ENCODE measurements around the gene WDR91. TPM values are rescaled to one million over a fixed set of nuclear protein-coding genes. Genes with fewer than 3 reads are reported as not detected.
A peak's percentile ranks its signal among the peaks of the same experiment; 100 is the strongest.

The WDR91 gene
- total RNA-seq, 6 donors from 2014 or later: 19.0 to 180 (median 27.5) TPM

DNA sequence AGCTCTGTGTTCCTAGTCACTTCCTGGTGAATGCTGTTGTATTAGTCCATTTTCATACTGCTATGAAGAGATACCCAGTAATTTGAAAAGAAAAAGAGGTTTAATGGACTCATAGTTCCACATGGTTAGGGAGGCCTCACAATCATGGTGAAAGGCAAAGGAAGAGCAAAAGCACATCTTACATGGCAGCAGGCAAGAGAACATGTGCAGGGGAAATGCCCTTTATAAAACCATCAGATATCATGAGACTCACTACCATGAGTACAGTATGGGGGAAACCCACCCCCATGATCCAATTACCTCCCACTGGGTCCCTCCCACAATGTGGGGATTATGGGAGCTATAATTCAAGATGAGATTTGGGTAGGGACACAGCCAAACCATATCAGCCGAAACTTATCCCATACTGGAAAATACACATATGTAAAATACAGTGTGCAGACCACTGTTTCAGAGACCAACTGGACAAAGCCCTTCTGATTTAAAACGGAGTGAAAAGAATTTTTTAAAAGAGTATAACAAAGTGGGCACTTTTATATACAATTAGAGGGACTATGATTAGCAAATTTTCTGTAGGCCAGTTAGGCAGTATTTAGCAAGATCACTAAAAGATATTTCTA is 48.8 kb downstream of the WDR91 start:
- Histone ChIP-seq H3K4me3 (no peak overlapping the region), H3K36me3 (peaks cover 0 to 42% (median 27%) of the 10 kb centered on the region in 4 donors), H3K4me1 (peaks cover 77 to 88% (median 81%) of the 10 kb centered on the region in 4 donors), H3K9me3 (no peaks in the 10 kb centered on the region), H3K27ac (peak overlapping the region in 3 of 4 donors; percentile 80 to 98 (median 81)), H3K27me3 (no peaks in the 10 kb centered on the region)
- WGBS, 2 donors: 95 to 100% methylated on average over 2 of the region's 2 CpGs
- ATAC-seq (ENCODE audit: low FRiP score in 2 of 2) (no peak), DNase-seq (no peak)
- TF ChIP-seq, protein P1, sequence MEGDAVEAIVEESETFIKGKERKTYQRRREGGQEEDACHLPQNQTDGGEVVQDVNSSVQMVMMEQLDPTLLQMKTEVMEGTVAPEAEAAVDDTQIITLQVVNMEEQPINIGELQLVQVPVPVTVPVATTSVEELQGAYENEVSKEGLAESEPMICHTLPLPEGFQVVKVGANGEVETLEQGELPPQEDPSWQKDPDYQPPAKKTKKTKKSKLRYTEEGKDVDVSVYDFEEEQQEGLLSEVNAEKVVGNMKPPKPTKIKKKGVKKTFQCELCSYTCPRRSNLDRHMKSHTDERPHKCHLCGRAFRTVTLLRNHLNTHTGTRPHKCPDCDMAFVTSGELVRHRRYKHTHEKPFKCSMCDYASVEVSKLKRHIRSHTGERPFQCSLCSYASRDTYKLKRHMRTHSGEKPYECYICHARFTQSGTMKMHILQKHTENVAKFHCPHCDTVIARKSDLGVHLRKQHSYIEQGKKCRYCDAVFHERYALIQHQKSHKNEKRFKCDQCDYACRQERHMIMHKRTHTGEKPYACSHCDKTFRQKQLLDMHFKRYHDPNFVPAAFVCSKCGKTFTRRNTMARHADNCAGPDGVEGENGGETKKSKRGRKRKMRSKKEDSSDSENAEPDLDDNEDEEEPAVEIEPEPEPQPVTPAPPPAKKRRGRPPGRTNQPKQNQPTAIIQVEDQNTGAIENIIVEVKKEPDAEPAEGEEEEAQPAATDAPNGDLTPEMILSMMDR (IDR thresholded peaks at IDR 0.05): no peak
- TF ChIP-seq POLR2AphosphoS5 (IDR thresholded peaks at IDR 0.05): no peak
- no peak for TF ChIP-seq POLR2A (IDR thresholded peaks at IDR 0.05)
- no peak for TF ChIP-seq EP300 (IDR thresholded peaks at IDR 0.05)

DNA sequence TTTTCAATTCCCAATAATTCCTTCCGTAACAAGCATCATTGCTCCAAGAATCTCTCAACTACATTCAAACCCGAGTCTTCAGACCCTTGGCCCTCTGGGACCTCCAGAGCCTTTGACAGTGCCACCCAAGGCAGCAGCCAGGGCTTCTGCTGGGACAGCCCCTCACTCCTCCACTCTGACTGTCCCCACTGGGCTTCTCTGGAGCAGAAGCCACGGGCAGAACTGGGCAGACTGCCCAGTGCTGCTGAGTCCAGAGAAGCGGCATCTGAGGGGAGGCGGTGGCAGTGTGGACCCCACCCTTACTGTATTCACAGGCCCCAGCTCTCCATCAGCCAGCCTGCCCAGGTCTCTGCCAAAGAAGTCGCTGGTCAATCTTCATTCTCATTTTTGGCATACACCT is 49.7 kb downstream of the WDR91 start:
- 64 to 73% methylated on average over 6 of the region's 6 CpGs for WGBS, 2 donors
- no peak for ATAC-seq (ENCODE audit: low FRiP score in 2 of 2)
- no peak for DNase-seq
- Histone ChIP-seq H3K27ac (peak overlapping the region; percentile 69 to 81 (median 80)), H3K36me3 (peaks cover 0 to 39% (median 24%) of the 10 kb centered on the region in 4 donors), H3K4me1 (peaks cover 69 to 84% (median 74%) of the 10 kb centered on the region in 4 donors), H3K4me3 (no peak overlapping the region), H3K27me3 (no peaks in the 10 kb centered on the region), H3K9me3 (peaks cover 0 to 3% (median under 1%) of the 10 kb centered on the region in 4 donors)
- TF ChIP-seq EP300 (IDR thresholded peaks at IDR 0.05) (no peak), POLR2A (IDR thresholded peaks at IDR 0.05) (no peak), POLR2AphosphoS5 (IDR thresholded peaks at IDR 0.05) (no peak)
- TF ChIP-seq, protein P1 (IDR thresholded peaks at IDR 0.05): no peak

DNA sequence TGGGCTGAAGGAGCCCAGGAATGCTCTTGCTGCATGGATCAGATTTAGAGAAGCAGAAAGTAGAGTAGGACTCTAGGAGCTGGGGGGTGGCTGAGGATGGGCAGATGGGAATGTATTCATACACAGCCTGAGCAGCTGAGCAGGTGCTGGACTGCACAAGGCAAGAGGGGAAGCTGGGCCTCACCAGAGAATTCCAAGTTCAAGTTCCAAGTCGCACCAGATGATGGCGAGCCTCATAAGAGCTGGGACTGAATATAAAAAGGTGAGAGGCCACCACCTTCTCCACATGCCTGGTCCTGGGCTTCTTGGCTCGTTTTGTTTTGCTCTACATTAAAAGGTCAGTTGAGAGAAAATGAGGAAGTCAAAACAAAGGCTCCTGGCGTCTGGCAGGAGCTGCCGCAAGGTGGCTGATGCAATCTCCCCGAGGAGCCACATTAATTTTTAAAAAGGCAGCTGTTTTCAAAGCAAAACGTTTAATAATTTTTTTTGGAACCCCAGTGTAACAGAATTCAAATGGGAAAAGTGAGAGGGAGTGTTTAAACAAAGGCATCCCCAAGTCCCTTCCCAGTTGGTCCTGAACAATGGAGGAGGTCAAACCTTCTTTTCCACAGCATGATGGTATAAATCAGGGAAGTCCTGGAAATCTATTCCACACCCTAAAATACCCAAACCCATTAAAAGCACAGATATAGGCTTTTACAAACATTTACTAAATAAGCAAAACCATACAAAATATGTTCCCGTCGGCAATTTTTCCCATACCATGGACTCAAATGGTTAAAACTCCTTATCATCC is 50.3 kb downstream of the WDR91 start:
- H3K27me3 ChIP-seq: no peaks in the 10 kb centered on the region
- ATAC-seq (ENCODE audit: low FRiP score in 2 of 2) (peak in 1 of 2 donors; percentile 53), DNase-seq (no peak)
- H3K36me3 ChIP-seq: peaks cover 0 to 33% (median 18%) of the 10 kb centered on the region in 4 donors
- H3K27ac ChIP-seq: peak overlapping the region; percentile 69 to 81 (median 80)
- H3K4me1 ChIP-seq: peaks cover 63 to 78% (median 70%) of the 10 kb centered on the region in 4 donors
- H3K9me3 ChIP-seq: peaks cover 0 to 7% (median 4%) of the 10 kb centered on the region in 4 donors
- no peak for TF ChIP-seq EP300 (IDR thresholded peaks at IDR 0.05)
- no peak for TF ChIP-seq POLR2A (IDR thresholded peaks at IDR 0.05)
- no peak for TF ChIP-seq POLR2AphosphoS5 (IDR thresholded peaks at IDR 0.05)
- TF ChIP-seq, protein P1 (IDR thresholded peaks at IDR 0.05): no peak
- 55 to 56% methylated on average over 9 of the region's 9 CpGs for WGBS, 2 donors
- no peak overlapping the region for H3K4me3 ChIP-seq

DNA sequence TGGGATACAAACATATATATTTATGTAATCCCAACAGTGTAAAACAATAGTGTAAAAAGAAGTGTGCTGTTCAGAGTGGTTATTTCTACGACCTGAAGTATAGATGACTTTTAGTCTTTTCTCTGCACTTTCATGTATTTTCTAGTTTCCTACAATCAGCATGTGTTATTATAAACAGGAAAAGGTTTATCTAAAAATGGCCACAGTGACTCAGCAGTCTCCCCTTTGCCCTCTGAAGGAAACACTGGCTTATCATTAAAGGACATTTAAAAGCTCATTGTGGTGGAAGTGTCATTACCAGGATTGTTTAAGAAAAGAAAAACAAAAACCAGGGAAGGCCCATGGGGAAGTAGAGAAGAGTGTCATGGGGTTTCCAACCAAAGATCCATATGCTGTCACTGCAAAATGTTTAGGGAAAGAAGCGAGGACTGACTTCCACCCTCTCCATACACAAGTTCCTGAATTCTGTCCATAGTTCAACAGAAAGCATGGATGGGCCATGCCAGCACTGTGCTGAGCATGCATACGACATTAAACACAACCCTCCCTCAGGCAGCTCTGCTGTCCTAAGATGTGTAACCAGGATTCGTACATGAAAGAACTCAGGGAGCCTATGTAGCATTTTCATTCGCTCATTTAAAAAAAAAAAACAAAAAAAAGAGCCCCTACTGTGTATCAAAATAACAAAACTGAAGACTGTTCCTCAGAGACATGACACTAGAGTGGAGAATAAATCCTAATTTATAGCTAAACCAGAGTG is 51.0 kb downstream of the WDR91 start:
- 40 to 54% methylated on average over 5 of the region's 5 CpGs for WGBS, 2 donors
- Histone ChIP-seq H3K9me3 (peaks cover 0 to 14% (median 8%) of the 10 kb centered on the region in 4 donors), H3K4me1 (peaks cover 56 to 70% (median 63%) of the 10 kb centered on the region in 4 donors), H3K27me3 (no peaks in the 10 kb centered on the region), H3K36me3 (peaks cover 0 to 25% (median 11%) of the 10 kb centered on the region in 4 donors), H3K4me3 (no peak overlapping the region), H3K27ac (peak overlapping the region; percentile 69 to 81 (median 80))
- no peak for TF ChIP-seq POLR2A (IDR thresholded peaks at IDR 0.05)
- peak; percentile 8 to 62 for TF ChIP-seq POLR2AphosphoS5 (IDR thresholded peaks at IDR 0.05)
- TF ChIP-seq EP300 (IDR thresholded peaks at IDR 0.05): peak in 2 of 4 donors; percentile 20 to 59
- TF ChIP-seq, protein P1 (IDR thresholded peaks at IDR 0.05): no peak
- DNase-seq (no peak), ATAC-seq (ENCODE audit: low FRiP score in 2 of 2) (peak in 1 of 2 donors; percentile 30)

Measured in upper lobe of left lung (tissue), 6 donors.